ENCODE results near the gene KCNC2.
"Not testable (repeated sequence)": the region's sequence is repeated elsewhere in the genome, so short reads cannot be mapped to it uniquely, and the experiment has no call there.

The KCNC2 gene

GRCh38 chr12:75209812-75210138, at the start of gene KCNC2:
KCNC2 (minus strand) TSS chr12:75209839.
- no peak for DNase-seq (ENCODE audit: low read depth)

- no peak for DNase-seq (ENCODE audit: low read depth)
Observed at GRCh38 chr12:75259143-75259542, 49.5 kb upstream of the KCNC2 start.

GRCh38 chr12:75257510-75257909, 47.9 kb upstream of the KCNC2 start:
- DNase-seq (ENCODE audit: low read depth): no peak

GRCh38 chr12:75245108-75245507, 35.5 kb upstream of the KCNC2 start:
- DNase-seq (ENCODE audit: low read depth): no peak

- DNase-seq (ENCODE audit: low read depth): no peak
Observed at GRCh38 chr12:75239987-75240386, 30.3 kb upstream of the KCNC2 start.

- DNase-seq (ENCODE audit: low read depth): no peak
Observed at GRCh38 chr12:75236206-75236605, 26.6 kb upstream of the KCNC2 start.

GRCh38 chr12:75227132-75227531, 17.5 kb upstream of the KCNC2 start:
- DNase-seq (ENCODE audit: low read depth): no peak

- DNase-seq (ENCODE audit: low read depth): peak; percentile 45
Observed at GRCh38 chr12:75212072-75212471, 2.4 kb upstream of the KCNC2 start.

- peak; percentile 46 for DNase-seq (ENCODE audit: low read depth)
Observed at GRCh38 chr12:75208856-75209811, 505 bp downstream of the KCNC2 start.

GRCh38 chr12:75207338-75208083, 2.1 kb downstream of the KCNC2 start:
- DNase-seq (ENCODE audit: low read depth): no peak

GRCh38 chr12:75205558-75205957, 4.1 kb downstream of the KCNC2 start:
- DNase-seq (ENCODE audit: low read depth): no peak

GRCh38 chr12:75196865-75197264, 12.8 kb downstream of the KCNC2 start:
- peak; percentile 52 for DNase-seq (ENCODE audit: low read depth)

GRCh38 chr12:75196408-75196807, 13.2 kb downstream of the KCNC2 start:
- no peak for DNase-seq (ENCODE audit: low read depth)

GRCh38 chr12:75194250-75194649, 15.4 kb downstream of the KCNC2 start:
- no peak for DNase-seq (ENCODE audit: low read depth)

GRCh38 chr12:75192196-75192595, 17.4 kb downstream of the KCNC2 start:
- DNase-seq (ENCODE audit: low read depth): no peak

- no peak for DNase-seq (ENCODE audit: low read depth)
Observed at GRCh38 chr12:75190846-75191245, 18.8 kb downstream of the KCNC2 start.

GRCh38 chr12:75185881-75186280, 23.8 kb downstream of the KCNC2 start:
- DNase-seq (ENCODE audit: low read depth): not testable (repeated sequence)

- DNase-seq (ENCODE audit: low read depth): no peak
Observed at GRCh38 chr12:75184516-75184915, 25.1 kb downstream of the KCNC2 start.

GRCh38 chr12:75183967-75184366, 25.7 kb downstream of the KCNC2 start:
- no peak for DNase-seq (ENCODE audit: low read depth)

- peak; percentile 90 for DNase-seq (ENCODE audit: low read depth)
Observed at GRCh38 chr12:75177997-75178396, 31.6 kb downstream of the KCNC2 start.

GRCh38 chr12:75172611-75173010, 37.0 kb downstream of the KCNC2 start:
- no peak for DNase-seq (ENCODE audit: low read depth)

GRCh38 chr12:75170640-75171185, 38.9 kb downstream of the KCNC2 start:
- no peak for DNase-seq (ENCODE audit: low read depth)

- DNase-seq (ENCODE audit: low read depth): no peak
Observed at GRCh38 chr12:75162845-75163244, 46.8 kb downstream of the KCNC2 start.
